SKM-1 treated with dmso at 0.1 percent for 144 hours (cell line): ENCODE data around the gene CCDC27.
"Not testable (repeated sequence)": the region's sequence is repeated elsewhere in the genome, so short reads cannot be mapped to it uniquely, and the experiment has no call there.

ENCODE experiments used
- DNase-seq: peaks from one replicate; lab custom pipeline; 2025; ENCODE audit not compliant: unreplicated experiment; lab: John Stamatoyannopoulos, UW

CCDC27 gene

DNA sequence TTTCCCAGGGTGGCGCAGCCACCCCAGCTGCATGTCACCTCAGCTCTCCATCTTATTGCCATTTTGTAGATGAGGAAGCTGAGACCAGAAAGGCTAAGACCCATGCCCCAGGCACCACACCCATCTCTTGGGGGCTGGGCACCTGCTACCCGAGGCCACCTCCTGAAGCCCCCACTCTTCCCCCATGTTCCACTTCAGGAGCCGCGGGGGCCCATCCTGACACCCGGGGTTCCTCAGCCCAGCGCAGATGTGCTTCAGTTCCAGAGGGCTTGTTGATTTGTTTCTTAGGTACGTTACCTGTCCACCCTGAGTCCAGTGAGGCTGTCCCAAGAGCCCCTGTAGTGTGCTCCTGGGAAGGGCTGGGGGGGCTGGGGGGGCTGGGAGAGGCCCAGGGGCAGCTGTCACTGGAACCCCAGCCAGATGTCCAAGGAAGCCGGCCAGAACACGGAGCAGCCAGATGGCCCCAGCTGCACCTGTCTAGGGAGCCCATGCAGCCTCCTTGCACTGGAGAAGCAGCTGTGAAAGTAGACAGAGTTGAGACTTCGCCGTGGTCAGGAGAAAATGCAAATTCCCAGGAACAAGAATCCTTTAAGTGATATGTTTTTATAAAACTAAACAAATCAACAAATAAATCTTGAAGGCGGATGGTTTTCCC lies 17.1 kb upstream of the CCDC27 start:
- no peak for DNase-seq

DNA sequence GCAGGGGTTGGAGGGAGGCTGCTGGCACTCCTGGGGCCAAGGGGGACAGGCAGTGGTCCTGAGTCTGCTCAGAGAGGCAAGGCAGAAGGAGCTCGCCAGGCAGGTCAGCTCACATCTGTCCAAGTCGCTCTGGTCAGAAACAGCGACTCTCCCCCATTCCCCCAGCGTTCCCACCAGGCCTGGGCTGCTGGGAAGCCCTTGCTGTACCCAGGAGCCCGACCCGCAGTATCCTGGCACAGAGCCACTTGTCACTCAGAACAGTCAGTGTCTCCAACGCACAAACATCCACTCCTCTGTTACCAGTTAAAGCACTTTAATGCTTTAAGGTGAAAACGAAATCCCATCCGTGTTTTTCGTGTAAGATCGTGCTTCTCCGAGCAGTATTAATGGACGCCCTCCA lies 16.6 kb upstream of the CCDC27 start:
- no peak for DNase-seq

DNA sequence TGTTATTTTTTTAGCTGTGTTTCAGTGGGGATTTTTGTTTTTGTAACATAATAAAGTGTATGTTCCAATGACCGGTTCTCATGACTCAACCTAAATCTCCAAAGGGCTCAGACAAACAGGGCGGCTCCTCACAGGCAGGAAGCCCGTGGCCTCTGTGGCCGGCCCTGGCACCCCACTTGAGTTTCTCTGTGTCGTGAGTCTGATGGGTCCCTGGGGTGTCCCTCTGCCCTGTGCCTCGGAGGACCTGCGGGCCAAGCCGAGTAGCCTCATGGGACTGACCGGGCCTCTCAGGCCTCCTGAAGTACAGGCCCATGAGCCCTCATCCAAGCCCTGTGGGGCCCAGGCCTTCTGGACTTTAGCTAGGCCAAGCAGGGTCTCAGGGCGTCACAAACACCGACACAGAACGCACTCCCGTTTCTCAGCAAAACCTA lies 16.1 kb upstream of the CCDC27 start:
- no peak for DNase-seq

DNA sequence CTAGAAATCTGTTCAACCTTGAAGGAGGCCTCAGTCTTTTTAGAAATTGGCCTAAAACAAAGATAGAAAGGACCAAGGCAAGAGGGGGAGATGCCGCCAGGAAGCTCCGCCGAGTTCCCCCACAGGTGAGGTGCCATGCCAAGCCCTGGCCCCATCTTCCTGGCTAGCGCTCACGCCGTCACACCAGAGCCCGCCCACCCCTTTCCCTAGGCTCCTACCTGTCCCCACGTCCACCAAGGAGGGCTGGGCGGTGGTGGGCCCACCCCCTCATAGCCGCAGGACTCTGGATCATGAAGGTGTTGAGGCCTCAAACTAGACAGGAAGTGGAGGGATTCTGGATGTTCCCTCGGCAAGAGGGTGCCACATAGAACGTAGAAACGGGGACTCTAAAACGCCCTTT lies 15.5 kb upstream of the CCDC27 start:
- DNase-seq, result no peak

DNA sequence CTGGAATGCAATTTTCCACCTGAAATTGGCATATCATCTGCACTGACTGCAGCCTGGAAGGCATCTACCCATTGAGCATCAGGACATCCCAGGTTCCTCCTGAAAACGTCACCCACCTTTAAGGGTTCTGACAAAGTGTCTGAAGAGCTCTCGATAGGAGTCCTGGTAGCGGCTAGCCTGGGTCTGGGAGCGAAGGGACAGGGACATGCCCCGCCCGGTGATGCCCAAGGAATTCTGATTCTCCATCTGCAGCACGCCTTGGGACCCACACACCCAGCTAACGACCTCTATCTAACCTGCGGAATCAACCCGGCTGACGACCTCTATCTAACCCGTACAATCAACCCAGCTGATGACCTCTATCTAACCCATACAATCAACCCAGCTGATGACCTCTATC lies 13.3 kb upstream of the CCDC27 start:
- no peak for DNase-seq

DNA sequence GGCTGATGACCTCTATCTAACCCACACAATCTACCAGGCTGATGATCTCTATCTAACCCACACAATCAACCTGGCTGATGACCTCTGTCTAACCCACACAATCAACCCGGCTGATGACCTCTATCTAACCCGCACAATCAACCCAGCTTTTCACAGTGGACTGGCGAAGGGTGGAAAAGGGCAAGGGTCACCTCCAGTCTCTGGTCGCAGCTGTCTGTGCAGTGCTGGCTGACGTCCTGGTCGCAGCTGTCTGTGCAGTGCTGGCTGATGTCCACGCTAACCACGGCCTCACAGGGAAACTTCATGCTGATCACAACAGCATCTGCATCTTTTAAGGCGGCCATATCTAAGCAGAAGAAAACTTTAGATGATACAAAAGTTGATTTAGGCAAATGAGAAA lies 12.2 kb upstream of the CCDC27 start:
- no peak for DNase-seq

DNA sequence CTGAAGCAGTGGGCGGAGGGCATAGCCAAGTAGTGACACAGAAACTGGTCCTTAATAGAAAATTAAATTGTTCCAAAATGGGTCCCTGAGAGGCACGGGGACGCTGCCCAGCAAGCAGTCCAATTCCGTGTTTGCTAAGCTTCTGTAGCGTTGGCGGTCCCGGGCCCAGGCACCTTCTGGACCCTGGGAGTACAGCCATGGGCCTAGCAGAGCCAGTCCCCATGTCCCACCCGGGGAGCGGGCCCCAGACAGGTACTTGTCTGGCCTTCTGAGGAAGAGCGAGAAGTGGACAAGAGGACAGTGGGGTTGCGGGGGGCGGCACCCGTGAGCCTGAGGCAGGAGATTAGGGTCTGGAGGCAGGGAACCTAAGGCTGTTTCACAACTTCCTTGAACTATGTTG lies 11.5 kb upstream of the CCDC27 start:
- DNase-seq, result no peak

DNA sequence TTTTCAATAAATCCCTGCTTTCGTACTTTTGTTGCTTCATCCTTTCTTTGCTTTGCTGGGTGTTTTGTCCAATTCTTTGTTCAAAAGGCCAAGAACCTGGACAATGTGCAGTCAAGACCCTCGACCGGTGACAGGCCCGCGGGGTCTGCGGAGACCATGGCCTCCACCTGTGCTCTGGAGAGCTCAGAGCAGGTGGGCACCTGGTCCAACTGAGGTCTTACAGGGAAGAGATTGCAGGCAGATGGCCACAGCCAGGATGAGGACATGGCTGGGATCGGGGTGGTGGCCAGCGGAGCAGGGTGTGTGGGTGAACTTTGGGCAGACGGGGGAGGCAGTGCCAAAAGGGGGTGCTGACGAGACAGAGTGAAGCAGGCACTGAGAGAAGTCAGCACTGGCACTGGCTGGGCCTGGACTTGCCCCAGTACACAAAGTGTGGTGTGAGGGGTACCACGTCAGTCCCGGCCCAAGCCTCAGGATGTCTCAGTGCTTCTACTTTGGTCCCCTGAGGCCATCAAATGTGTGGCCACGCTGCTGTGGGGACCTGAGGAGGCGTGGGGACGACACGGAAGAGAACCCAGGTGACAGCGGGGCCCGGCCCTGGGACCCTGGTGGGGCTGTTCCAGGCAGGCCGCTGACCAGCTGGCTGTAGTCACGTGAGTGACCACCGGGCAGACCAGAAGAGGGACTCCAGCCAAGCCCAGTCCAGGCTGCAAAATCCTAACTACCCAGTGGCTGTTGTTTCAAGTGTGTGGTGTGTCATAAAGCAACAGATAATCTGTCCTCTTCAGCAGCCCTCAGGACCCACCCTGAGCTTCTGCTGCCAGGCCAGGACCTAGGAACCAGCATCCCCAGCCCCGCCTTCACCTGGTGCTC lies 10.4 kb upstream of the CCDC27 start:
- DNase-seq, result no peak

DNA sequence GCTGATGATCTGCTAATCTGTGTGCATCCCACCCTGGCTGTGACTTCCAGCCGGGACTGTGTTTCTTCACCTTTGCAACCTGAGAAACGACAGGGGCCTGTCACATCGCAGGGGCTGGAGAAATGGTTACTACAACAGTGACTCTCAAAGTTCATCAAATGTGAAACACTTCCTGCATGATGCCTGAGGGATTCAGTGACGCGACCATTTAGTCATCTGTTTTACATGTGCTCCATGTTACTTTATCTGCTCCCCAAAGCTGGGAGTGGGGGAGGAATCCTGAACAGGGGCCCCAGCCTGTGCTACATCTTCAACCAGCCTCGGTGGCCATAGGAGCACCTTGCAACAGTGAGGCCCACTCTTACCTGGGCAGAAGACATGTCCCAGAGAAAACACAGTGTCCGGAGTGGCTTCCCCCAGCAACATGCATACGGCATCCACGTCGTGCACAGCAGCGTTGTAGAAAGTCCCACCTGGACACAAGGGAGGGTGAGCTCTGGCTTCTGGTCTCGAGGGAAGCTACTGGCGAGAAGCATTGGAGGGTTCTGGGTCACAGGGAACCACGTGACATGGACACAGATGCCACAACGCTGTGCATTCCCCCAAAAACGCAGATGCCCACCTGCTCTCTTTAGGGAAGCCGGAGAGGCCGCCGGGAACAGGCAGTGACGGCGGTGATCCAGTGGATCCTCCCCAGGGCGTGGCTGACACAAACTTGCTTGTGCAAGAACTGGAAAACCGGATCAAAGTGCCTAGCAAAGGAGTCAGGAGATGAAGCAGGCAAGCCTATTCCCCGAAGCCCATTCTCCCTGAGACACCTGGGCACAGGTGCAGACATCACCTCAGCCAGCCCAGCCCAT lies 9.6 kb upstream of the CCDC27 start:
- no peak for DNase-seq

DNA sequence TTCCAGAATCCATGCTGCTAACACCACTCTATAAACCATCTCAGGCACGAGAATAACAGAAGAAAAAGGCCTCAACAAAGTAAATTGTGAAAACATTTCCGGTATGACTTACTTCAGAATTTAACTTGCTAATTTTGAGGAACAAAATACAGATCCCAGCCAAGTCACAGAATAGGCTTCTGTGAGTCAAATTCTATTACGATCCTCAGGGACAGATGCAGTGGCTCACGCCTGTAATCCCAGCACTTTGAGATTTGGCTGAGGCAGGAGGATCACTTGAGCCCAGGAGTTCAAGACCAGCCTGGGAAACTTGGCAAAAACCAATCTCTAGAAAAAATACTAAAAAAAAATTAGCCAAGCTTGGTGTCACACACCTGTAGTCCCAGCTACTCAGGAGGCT lies 8.8 kb upstream of the CCDC27 start:
- no peak for DNase-seq

DNA sequence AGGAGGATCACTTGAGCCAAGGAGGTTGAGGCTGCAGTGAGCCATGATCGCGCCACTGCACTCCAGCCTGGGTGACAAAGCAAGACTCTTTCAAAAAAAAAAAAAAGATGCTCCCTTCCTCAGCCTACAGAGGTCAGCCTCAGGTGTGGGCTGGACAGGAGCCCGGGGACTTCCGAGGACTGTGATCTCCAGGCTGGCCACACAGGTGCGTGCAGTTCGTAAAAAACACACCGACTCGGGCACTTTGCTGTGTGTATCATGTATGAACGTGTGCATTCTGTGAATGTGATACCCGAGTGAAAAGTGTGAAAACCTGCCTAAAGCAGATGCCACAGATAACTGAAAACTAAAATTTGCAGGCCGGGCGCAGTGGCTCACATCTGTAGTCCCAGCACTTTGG lies 8.4 kb upstream of the CCDC27 start:
- DNase-seq, result no peak

DNA sequence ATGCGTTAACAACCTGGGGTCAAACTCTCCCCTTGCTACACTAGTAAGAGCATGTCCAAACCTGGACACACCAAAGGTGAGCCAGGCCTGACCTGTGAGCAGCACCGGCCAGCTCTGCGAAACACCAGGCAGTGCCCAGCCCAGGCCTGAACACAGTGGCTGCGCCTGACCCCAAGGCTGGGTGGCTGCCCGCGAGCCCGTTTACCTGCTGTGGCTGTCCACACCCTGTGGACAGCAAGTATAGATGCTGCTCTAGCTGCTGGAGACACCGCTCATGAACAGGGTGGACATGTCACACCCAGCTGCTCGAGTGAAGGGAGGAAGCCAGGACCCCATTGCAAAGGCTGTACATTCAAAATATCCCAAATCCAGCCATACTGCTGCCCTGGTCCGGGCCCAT lies 7.6 kb upstream of the CCDC27 start:
- DNase-seq, result no peak

DNA sequence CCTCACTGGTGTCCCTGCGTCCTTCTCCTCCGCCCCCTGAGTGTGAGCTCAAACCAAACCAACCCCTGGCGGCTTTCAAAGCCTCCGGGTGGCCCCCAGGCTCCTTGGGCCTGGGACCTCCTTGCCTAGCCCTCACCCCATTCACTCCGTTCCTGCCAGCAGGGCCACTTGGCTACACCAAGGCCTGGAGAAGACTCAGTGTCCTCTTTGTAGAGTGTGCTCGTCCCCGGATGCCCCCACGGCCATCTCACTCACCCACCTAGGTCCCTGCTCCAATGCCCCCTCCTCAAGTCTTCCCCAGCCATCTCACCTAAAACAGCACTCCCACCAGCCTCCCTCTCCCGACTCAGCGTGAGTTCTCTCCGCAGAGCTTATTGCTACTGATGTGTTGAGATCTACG lies 7.2 kb upstream of the CCDC27 start:
- no peak for DNase-seq

DNA sequence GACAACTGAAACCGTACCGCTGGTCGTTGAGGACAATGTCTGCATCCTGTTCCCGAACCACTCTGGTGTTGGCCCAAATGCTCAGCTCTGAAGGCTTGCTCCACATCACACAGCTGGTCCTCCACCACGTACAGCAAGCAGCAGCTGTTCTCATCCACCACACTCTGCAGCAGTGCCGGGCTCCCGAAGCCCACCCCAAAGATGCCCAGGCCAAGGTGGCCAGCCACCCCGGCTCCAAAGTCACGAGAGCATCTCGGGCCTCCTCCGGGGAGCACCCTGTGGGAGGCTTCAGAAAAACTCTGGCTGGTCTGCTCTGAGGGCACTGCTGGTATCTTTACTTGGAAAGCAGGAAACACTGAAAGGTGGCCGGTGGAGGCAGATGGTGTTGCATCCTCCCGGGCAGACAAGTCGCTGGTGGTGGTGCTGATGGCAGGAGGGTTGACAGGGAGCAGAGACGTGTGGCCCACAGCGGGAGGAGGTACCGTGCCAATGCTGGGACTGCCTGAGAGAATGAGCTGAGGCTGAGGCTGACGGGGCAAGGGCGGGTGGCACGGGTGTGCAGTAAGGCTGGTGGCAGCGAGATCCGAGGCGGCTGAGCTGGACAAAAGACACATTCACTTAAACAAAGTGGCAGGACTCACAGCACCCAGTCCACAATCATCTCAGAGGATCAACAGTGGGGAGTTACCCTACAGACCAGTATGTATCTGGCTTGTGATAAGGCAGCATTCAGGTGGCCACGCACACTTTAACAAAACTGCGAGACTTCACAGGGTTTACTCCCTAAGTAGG lies 6.5 kb upstream of the CCDC27 start:
- no peak for DNase-seq

DNA sequence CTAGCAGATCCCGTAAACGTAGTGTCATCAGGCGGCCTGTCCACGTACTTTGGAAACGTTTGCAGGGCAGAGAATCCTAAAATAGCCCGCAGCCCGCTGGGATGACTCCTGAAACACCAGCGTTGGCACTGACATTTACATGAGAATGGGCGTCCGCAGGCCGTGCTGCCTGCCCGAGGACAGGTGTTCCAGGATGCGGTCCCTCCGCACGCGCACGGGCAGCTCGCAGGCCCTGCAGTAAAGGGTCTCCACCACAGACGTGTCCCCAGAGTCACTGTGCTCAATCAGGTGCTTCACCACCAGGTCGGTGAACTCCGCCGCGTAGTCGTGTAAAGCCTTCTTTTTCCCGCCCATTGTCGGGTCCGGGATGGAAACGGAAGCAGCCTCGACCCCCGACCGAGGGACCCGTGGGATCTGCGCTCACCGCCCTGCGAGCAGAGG lies 5.8 kb upstream of the CCDC27 start:
- DNase-seq, result no peak

DNA sequence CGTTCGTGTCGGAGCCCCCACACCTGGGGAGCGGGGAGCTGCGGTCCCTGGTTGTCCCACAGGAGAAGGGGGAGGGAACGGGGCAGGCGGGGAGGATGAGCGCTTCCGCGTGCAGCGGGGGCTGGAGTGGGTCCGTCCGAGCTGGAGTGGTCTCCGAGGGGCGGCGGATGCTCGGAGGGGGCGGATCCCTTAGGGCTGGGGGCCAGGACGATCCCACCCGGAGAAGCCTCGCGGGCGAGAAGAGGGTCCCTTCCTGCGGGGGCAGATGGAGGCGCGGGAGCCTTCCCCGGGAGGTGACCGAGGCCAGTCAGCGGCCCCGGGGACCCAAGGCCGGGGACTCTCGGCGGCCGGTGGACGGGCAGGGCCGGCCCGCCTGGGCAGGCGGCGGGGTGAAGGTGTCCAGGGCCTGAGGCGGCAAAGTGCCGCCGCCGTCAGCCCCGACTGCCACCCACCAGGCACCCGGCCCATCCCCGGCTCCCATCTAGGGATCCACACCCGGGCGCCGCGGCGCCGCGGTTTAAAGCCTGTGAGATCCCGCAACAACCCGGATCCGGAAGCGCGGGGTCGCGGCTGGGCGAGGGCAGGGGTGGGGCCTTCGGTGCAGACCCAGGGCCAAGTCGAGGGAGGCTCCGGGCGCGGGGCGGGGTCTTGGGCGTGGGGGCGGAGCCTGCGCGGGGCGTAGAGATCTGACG lies 5.3 kb upstream of the CCDC27 start:
- DNase-seq, result no peak

DNA sequence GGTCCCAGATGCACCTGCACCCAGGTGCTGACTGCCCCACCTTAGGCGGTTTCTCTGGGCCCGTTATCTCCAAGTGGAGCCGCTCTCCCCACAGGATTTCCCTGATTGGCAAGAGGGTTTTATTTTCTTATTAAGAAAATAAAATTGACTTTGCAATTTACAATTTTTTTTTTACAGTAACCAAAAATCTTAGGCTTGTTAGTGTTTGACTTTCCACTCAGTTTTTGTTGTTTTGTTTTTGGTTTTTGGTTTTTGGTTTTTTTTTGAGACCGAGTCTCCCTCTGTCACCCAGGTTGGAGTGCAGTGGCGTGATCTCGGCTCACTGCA lies 4.8 kb upstream of the CCDC27 start:
- no peak for DNase-seq

DNA sequence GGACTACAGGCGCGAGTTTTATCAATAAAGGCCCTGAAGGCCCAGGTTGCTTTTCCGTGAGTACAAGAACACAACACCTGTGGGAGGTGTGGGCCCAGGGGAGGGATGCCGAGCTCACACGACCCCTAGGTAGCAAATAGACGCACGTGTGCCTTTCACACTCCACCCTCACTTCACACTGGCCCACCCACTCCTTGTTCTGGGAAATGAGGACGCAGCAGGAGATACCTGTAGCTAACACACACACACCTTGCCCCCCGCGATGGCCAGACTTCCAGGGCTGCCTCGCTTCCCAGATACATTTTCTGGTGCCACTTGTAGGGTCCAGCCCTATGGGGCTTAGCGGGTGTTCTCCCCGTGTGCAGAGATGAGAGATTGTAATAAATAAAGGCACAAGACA lies 4.3 kb upstream of the CCDC27 start:
- DNase-seq, result no peak

DNA sequence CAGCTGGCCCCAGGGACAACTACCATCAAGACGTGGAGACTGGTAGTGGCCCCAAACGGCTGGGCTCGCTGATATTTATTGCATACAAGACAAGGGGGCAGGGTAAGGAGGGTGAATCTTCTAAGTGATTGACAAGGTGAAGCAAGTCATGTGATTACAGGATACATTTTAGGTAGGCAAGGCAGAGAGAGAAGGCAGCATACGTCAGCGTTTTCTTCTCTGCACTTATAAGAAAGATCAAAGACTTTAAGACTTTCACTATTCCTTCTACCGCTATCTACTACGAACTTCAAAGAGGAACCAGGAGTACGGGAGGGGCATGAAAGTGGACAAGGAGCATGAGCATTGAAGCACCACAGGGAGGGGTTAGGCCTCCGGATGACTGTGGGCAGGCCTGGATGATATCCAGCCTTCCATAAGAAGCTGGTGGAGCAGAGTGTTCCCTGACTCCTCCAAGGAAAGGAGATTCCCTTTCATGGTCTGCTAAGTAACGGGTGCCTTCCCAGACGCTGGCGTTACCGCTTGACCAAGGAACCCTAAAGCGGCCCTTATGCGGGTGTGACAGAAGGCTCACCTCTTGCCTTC lies 3.8 kb upstream of the CCDC27 start:
- DNase-seq, result not testable (repeated sequence)

DNA sequence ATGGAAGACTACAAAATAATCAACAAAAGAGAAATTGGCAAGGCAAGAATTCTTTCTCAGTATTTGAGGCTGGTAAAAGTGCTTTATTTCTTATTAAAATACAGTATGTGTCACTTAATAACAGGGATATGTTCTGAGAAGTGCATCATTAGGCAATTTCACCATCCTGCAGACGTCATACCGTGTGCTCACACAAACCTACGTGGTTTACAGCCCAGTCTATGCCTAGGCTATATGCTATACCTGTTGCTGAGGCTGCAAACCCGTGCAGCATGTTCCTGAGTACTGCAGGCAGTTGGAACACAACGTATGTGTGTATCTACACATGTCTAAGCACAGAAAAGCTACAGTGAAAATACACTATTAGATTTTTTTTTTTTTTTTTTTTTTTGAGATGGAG lies 2.7 kb upstream of the CCDC27 start:
- DNase-seq, result no peak
